Measurements from ENCODE around the gene UTP25. TPM values are rescaled to one million over a fixed set of nuclear protein-coding genes. Genes with fewer than 3 reads are reported as not detected.
A peak's percentile ranks its signal among the peaks of the same experiment; 100 is the strongest.

Gene UTP25
- total and polyA plus RNA-seq, 2 donors (not counting 3 experiments of a cell fraction or from before 2014, with no cell fraction given) = 6.6 to 11.7 TPM

DNA sequence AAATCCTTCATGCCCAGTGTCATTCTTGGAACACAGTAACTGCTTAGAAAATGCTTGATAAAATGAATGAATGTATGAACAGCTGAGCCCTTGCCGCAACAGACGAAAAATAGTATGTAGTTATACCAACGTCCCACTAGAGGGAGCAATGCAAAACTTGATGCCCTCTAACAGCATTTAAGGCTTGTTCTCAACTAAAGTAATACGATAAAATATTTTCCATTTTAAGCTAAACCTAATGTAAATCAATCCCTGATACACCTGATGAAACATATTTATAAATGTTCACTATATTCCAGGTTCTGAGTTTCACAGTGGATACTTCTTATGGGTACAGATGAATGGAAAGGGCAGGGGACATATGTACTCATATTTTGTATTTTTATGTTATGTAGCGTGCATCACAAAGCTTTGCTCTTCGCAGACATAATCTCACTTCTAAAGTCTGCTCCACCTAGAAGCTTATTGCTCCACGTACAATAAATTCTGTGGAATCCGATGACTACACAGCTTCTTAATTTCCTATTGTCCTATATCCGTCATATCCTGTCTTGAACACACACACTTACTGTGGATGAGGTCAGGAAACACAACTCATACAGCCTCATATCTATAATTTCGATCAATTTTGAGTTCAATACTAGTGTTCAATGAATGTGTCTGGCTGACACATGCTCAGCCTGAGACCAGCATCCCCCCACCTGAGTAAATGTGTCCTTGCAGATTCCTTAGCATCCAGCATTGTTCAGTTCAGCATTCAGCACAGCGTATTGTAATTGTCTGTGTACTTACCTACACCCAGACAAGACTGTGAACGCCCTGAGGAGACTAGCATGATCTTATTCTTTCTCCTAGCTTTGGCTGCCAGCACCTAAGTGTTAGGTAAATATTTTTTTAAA lies 4.4 kb upstream of the UTP25 start:
- TSS peak; percentile 77 for BruUV-seq (replicated peaks)
- dilution Hi-C loops (cut with MboI; ENCODE audit: extremely low pct_ligation_motif_present, low sequenced_read_pairs) (no loop called here), intact Hi-C loops (cut with micrococcal nuclease) (loop anchor here (1.0 kb wide), 10 partner anchors 15 to 1619 kb away; partner anchors contain the start of gene C1orf74)
- ChIA-PET CTCF (interaction anchor here (0.7 to 6.1 kb wide), 36 partner anchors 8 to 1616 kb away, joined by 3 to 109 read pairs (median 4); partner anchors contain the start of genes C1orf74 and IRF6), POLR2A (interaction anchor here (0.6 to 2.4 kb wide), 7 partner anchors 15 to 550 kb away, joined by 3 to 27 read pairs (median 9); partner anchors contain the start of genes C1orf74 and IRF6)
- peak overlapping the region; percentile 97 for H3K27ac ChIP-seq (ENCODE audit: insufficient read depth, low read depth, low read length)
- TF ChIP-seq EZH2 (IDR thresholded peaks at IDR 0.05; ENCODE audit: borderline replicate concordance, low read depth, low read length, severe bottlenecking) (no peak), FOS (IDR thresholded peaks at IDR 0.05; ENCODE audit: borderline replicate concordance, insufficient read depth, low read length) (peak; percentile 91), GATA2 (IDR thresholded peaks at IDR 0.05; ENCODE audit: insufficient read depth, insufficient read length, low read depth, low read length) (peak; percentile 98), MYC (IDR thresholded peaks at IDR 0.05; ENCODE audit: low read depth, low read length) (peak; percentile 48), JUN (IDR thresholded peaks at IDR 0.05; ENCODE audit: borderline replicate concordance, insufficient read depth, insufficient read length, low read depth) (peak; percentile 98), POLR2A (IDR thresholded peaks at IDR 0.05; ENCODE audit: low read depth, low read length) (peak; percentile 80), POLR2AphosphoS5 (IDR thresholded peaks at IDR 0.05; ENCODE audit: insufficient read depth, low read depth, low read length) (peak; percentile 87)
- TF ChIP-seq, protein P1, sequence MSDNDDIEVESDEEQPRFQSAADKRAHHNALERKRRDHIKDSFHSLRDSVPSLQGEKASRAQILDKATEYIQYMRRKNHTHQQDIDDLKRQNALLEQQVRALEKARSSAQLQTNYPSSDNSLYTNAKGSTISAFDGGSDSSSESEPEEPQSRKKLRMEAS (IDR thresholded peaks at IDR 0.05; ENCODE audit: insufficient read depth, insufficient read length) = no peak
- TF ChIP-seq, protein P2, sequence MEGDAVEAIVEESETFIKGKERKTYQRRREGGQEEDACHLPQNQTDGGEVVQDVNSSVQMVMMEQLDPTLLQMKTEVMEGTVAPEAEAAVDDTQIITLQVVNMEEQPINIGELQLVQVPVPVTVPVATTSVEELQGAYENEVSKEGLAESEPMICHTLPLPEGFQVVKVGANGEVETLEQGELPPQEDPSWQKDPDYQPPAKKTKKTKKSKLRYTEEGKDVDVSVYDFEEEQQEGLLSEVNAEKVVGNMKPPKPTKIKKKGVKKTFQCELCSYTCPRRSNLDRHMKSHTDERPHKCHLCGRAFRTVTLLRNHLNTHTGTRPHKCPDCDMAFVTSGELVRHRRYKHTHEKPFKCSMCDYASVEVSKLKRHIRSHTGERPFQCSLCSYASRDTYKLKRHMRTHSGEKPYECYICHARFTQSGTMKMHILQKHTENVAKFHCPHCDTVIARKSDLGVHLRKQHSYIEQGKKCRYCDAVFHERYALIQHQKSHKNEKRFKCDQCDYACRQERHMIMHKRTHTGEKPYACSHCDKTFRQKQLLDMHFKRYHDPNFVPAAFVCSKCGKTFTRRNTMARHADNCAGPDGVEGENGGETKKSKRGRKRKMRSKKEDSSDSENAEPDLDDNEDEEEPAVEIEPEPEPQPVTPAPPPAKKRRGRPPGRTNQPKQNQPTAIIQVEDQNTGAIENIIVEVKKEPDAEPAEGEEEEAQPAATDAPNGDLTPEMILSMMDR (IDR thresholded peaks at IDR 0.05; ENCODE audit: extremely low read depth in 1 of 2, insufficient read depth in 1 of 2, low read depth in 1 of 2, low read length in 2 of 2) = peak; percentile 56 to 60
- H3K27me3 ChIP-seq (ENCODE audit: control insufficient read depth in 2 of 2, insufficient read depth in 2 of 2, low read length in 2 of 2) = no peaks in the 10 kb centered on the region
- H2AFZ ChIP-seq (ENCODE audit: low read depth, low read length) = peak overlapping the region; percentile 34
- no peaks in the 10 kb centered on the region for H3K9me1 ChIP-seq (replicated peaks; ENCODE audit: control insufficient read depth, extremely low read depth, insufficient read depth, low read length)
- H3K36me3 ChIP-seq (ENCODE audit: control insufficient read depth in 2 of 2, extremely low read depth in 1 of 2, insufficient read depth in 2 of 2, low read length in 2 of 2) = no peaks in the 10 kb centered on the region
- H3K4me3 ChIP-seq (replicated peaks in 1 of 3; ENCODE audit: insufficient read depth in 1 of 3, low read depth in 1 of 3, low read length in 3 of 3) = peak overlapping the region in 1 of 3 experiments; percentile 51
- DNase-seq (ENCODE audit: low read depth, low spot score) (peak; percentile 90), FAIRE-seq (peak; percentile 85)
- peaks cover 2% of the 10 kb centered on the region for H3K79me2 ChIP-seq (ENCODE audit: control insufficient read depth, insufficient read depth, low read length)
- peaks cover 31% of the 10 kb centered on the region for H3K4me1 ChIP-seq (ENCODE audit: control insufficient read depth, extremely low read depth, insufficient read depth, low read length)
- H4K20me1 ChIP-seq (replicated peaks; ENCODE audit: control insufficient read depth, extremely low read depth, insufficient read depth, low read length) = no peaks in the 10 kb centered on the region
- H3K9me3 ChIP-seq (replicated peaks; ENCODE audit: control insufficient read depth, insufficient read depth, low read length) = no peaks in the 10 kb centered on the region
- peak overlapping the region; percentile 78 for H3K4me2 ChIP-seq (ENCODE audit: insufficient read depth, low read length)
- peak overlapping the region; percentile 92 for H3K9ac ChIP-seq (replicated peaks; ENCODE audit: extremely low read depth, insufficient read depth, low read length)

Measured in endothelial cell of umbilical vein (primary cell).